BJ (cell line): Measurements from ENCODE around the gene CLMN. TPM values are rescaled to one million over a fixed set of nuclear protein-coding genes. Genes with fewer than 3 reads are reported as not detected.
A peak's percentile ranks its signal among the peaks of the same experiment; 100 is the strongest.

Experiments
- CTCF ChIA-PET: fragments of 350-600 bp; formaldehyde crosslinking; extraction: SDS; loops from one replicate; lab custom pipeline; 2021; ENCODE audit warnings: antibody characterized with exemption, inconsistent platforms; lab: Yijun Ruan, JAX
- POLR2A ChIA-PET: fragments of 300-600 bp; sonication (Branson Sonifier 250); formaldehyde crosslinking; extraction: SDS; loops from one replicate; lab custom pipeline; 2021; ENCODE audit warnings: antibody characterized with exemption; lab: Charles Lee
- DNase-seq: peaks from one replicate; pipeline ENCODE4 v3.0.0-alpha.2; 2011; ENCODE audit warnings: low read depth
- H3K27me3 ChIP-seq: 2 replicates; pipeline ENCODE4 v1.6.0; 2011; ENCODE audit warnings: low read length; ENCODE audit not compliant: control insufficient read depth, insufficient read depth
- H3K36me3 ChIP-seq: 2 replicates; pipeline ENCODE4 v1.5.1; 2011; ENCODE audit warnings: low read length; ENCODE audit not compliant: control insufficient read depth, insufficient read depth
- H3K4me3 ChIP-seq: 2 replicates; pipeline ENCODE4 v1.5.1; 2011; ENCODE audit warnings: low read depth, mild to moderate bottlenecking, control low read depth, low read length
- CTCF ChIP-seq: IDR thresholded peaks from 2 replicates; pipeline ENCODE4 v1.5.1; 2011; ENCODE audit warnings: low read depth, mild to moderate bottlenecking, control low read depth, inconsistent platforms, low read length, moderate library complexity; ENCODE audit not compliant: insufficient read depth
- polyA plus RNA-seq: library from polyadenylated mRNA; depleted of rRNA; stranded (reverse); fragments of >200 nt; gene quantifications from 2 replicates; pipeline ENCODE4 v1.2.3, GENCODE V29; 2011

Gene CLMN
- polyA plus RNA-seq, 1 experiment = 0.13 TPM

GRCh38 chr14:95156161-95157047, 163.3 kb downstream of the CLMN start:
- POLR2A ChIA-PET = no interaction called here
- no peaks in the 10 kb centered on the region for H3K27me3 ChIP-seq
- H3K4me3 ChIP-seq = peak overlapping the region; percentile 83
- no peak for DNase-seq
- H3K36me3 ChIP-seq = no peaks in the 10 kb centered on the region
- TF ChIP-seq CTCF = no peak
- CTCF ChIA-PET = interaction anchor here (0.6 kb wide), 1 partner anchor 276 kb away, joined by 3 read pairs; no protein-coding TSS in a partner anchor

GRCh38 chr14:95155045-95155444, 164.7 kb downstream of the CLMN start:
- CTCF ChIA-PET = no interaction called here
- no peak for DNase-seq
- Histone ChIP-seq H3K36me3 (no peaks in the 10 kb centered on the region), H3K27me3 (no peaks in the 10 kb centered on the region), H3K4me3 (no peak overlapping the region)
- TF ChIP-seq CTCF = no peak
- POLR2A ChIA-PET = no interaction called here

GRCh38 chr14:95153866-95154265, 165.8 kb downstream of the CLMN start:
- no peak for TF ChIP-seq CTCF
- Histone ChIP-seq H3K36me3 (no peaks in the 10 kb centered on the region), H3K27me3 (no peaks in the 10 kb centered on the region), H3K4me3 (no peak overlapping the region)
- no peak for DNase-seq
- POLR2A ChIA-PET = no interaction called here
- CTCF ChIA-PET = interaction anchor here (1.4 kb wide), 1 partner anchor 29 kb away, joined by 3 read pairs; no protein-coding TSS in a partner anchor

- TF ChIP-seq CTCF = no peak
- no peaks in the 10 kb centered on the region for H3K27me3 ChIP-seq
- no peaks in the 10 kb centered on the region for H3K36me3 ChIP-seq
- ChIA-PET CTCF (no interaction called here), POLR2A (no interaction called here)
- DNase-seq = no peak
- H3K4me3 ChIP-seq = no peak overlapping the region
Measured at GRCh38 chr14:95151561-95151960, 168.1 kb downstream of the CLMN start.

- POLR2A ChIA-PET = no interaction called here
- no peak for DNase-seq
- no peak overlapping the region for H3K4me3 ChIP-seq
- CTCF ChIA-PET = no interaction called here
- no peaks in the 10 kb centered on the region for H3K36me3 ChIP-seq
- TF ChIP-seq CTCF = no peak
- no peaks in the 10 kb centered on the region for H3K27me3 ChIP-seq
Measured at GRCh38 chr14:95150910-95151309, 168.8 kb downstream of the CLMN start.
